Common myeloid progenitor, CD34-positive (primary cell): ENCODE measurements around the gene ALPP.

ENCODE experiments used
- CTCF ChIA-PET: fragments of 350-600 bp; sonication (Branson Sonifier 250); formaldehyde crosslinking; loops from one replicate; lab custom pipeline; 2021; ENCODE audit warnings: antibody characterized with exemption; lab: Charles Lee
- POLR2A ChIA-PET: fragments of 350-600 bp; sonication (Branson Sonifier 250); formaldehyde crosslinking; loops from one replicate; lab custom pipeline; 2021; ENCODE audit warnings: antibody characterized with exemption; lab: Charles Lee
- DNase-seq, 3 donors: peaks; one replicate each; pipeline versions ENCODE4 v3.0.0 to v3.0.0-alpha.2; 2013
- H3K27ac ChIP-seq, 2 experiments: 1 replicate in 1 of 2; 2 replicates in 1 of 2; pipeline ENCODE4 v1.7.0; 2013; ENCODE audit warnings: inconsistent platforms in 2 of 2, low read length in 2 of 2, mild to moderate bottlenecking in 2 of 2, low read depth in 1 of 2, moderate library complexity in 1 of 2; ENCODE audit not compliant: severe bottlenecking in 2 of 2, insufficient read depth in 1 of 2, poor library complexity in 1 of 2
- H3K27me3 ChIP-seq, 5 experiments: replicated peaks in 2 of 5; 1 replicate in 3 of 5; 2 replicates in 2 of 5; pipeline versions ENCODE4 v1.6.1 to v1.7.0; 2013; ENCODE audit warnings: low read length in 4 of 5, mild to moderate bottlenecking in 2 of 5, moderate library complexity in 2 of 5, inconsistent platforms in 1 of 5; ENCODE audit not compliant: insufficient read depth in 5 of 5, control insufficient read depth in 4 of 5
- H3K36me3 ChIP-seq, 4 experiments: 1 replicate in 2 of 4; 2 replicates in 2 of 4; pipeline versions ENCODE4 v1.6.1 to v1.7.0; 2013; ENCODE audit warnings: low read length in 3 of 4, control low read depth in 1 of 4, mild to moderate bottlenecking in 1 of 4; ENCODE audit not compliant: control insufficient read depth in 4 of 4, insufficient read depth in 4 of 4
- H3K4me1 ChIP-seq, 4 experiments: 1 replicate in 3 of 4; 2 replicates in 1 of 4; pipeline versions ENCODE4 v1.6.1 to v1.7.1; 2013; ENCODE audit warnings: low read length in 3 of 4, mild to moderate bottlenecking in 3 of 4, control low read depth in 1 of 4, inconsistent platforms in 1 of 4, moderate library complexity in 1 of 4; ENCODE audit not compliant: control insufficient read depth in 4 of 4, insufficient read depth in 4 of 4; ENCODE audit errors: control extremely low read depth in 1 of 4
- H3K4me3 ChIP-seq, 7 experiments: 1 replicate in 4 of 7; 2 replicates in 3 of 7; pipeline versions ENCODE4 v1.5.1 to v1.7.0; 2013; ENCODE audit warnings: mild to moderate bottlenecking in 7 of 7, low read length in 6 of 7, moderate library complexity in 6 of 7, inconsistent platforms in 2 of 7, low read depth in 2 of 7, control low read depth in 1 of 7; ENCODE audit not compliant: insufficient read depth in 4 of 7, control insufficient read depth in 1 of 7; ENCODE audit errors: extremely low read depth in 1 of 7
- H3K9me3 ChIP-seq, 5 experiments: 1 replicate in 4 of 5; 2 replicates in 1 of 5; pipeline versions ENCODE4 v1.6.1 to v1.7.1; 2013; ENCODE audit warnings: low read length in 4 of 5, mild to moderate bottlenecking in 2 of 5, inconsistent platforms in 1 of 5, low read depth in 1 of 5, moderate library complexity in 1 of 5; ENCODE audit not compliant: control insufficient read depth in 4 of 5, insufficient read depth in 2 of 5; ENCODE audit errors: control extremely low read depth in 1 of 5
- WGBS: methylation state at CpG from one replicate; pipeline ENCODE4 v1.1.5; 2013; ENCODE audit not compliant: insufficient coverage; 5-methylcytosine and 5-hydroxymethylcytosine counted together

The ALPP gene

DNA sequence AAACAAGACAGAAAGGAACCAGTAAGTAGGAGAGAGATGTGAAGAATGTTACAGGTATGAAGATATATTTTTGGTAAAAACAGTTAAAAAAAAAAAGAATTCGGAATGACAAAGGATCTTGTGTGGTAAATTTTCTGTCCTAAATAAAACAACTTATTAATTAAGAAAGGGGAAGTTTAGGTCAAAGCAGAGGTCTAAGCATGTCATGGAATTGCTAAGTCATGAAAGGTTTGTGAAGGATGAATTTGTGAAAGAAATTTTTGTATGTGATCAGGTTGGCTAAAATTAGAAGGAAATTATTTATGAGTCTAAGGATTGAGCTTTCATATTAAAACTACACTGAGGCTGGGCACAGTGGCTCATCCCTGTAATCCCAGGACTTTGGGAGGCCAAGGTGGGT is 17.0 kb downstream of the ALPP start:
- CTCF ChIA-PET, result no interaction called here

DNA sequence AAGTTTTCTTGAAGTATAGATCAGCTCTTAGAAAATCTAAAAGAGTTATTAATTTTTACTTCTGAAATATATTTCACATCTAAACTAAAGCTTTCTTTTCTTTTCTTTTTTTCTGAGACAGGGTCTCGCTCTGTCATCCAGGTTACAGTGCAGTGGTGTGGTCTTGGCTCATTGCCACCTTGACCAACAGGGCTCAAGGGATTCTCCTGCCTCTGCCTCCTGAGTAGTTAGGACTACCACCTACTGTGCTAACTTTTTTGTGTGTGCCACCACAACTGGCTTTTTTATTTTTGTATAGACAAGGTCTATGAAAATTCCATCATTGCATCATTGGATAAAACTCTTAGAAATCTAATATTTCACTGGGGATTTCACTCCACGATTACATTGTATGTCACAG is 18.1 kb downstream of the ALPP start:
- Histone ChIP-seq H3K36me3 (no peaks in the 10 kb centered on the region), H3K9me3 (no peaks in the 10 kb centered on the region), H3K4me3 (no peak overlapping the region), H3K27me3 (no peaks in the 10 kb centered on the region), H3K4me1 (peaks cover 0 to 23% (median 11%) of the 10 kb centered on the region in 4 experiments), H3K27ac (no peak overlapping the region)
- POLR2A ChIA-PET, result no interaction called here
- no peak for DNase-seq
- 100% methylated on average over 1 of the region's 2 CpGs for WGBS
- CTCF ChIA-PET, result interaction anchor here (0.6 to 1.5 kb wide), 2 partner anchors 43 to 336 kb away, joined by 3 to 5 read pairs; no protein-coding TSS in a partner anchor

More for the DNA sequence above, 17.0 kb downstream of the ALPP start:
- peak overlapping the region in 1 of 2 experiments; percentile 19 for H3K27ac ChIP-seq
- peaks cover 0 to 2% (median 0%) of the 10 kb centered on the region in 5 experiments for H3K27me3 ChIP-seq
- no peaks in the 10 kb centered on the region for H3K9me3 ChIP-seq
- POLR2A ChIA-PET, result no interaction called here
- H3K4me1 ChIP-seq, result peaks cover 0 to 34% (median 18%) of the 10 kb centered on the region in 4 experiments
- WGBS, result no CpG with 5 or more reads among the region's 1 CpG
- DNase-seq, result peak; percentile 40 to 84 (median 74)
- H3K36me3 ChIP-seq, result no peaks in the 10 kb centered on the region
- H3K4me3 ChIP-seq, result peak overlapping the region in 1 of 7 experiments; percentile 16

DNA sequence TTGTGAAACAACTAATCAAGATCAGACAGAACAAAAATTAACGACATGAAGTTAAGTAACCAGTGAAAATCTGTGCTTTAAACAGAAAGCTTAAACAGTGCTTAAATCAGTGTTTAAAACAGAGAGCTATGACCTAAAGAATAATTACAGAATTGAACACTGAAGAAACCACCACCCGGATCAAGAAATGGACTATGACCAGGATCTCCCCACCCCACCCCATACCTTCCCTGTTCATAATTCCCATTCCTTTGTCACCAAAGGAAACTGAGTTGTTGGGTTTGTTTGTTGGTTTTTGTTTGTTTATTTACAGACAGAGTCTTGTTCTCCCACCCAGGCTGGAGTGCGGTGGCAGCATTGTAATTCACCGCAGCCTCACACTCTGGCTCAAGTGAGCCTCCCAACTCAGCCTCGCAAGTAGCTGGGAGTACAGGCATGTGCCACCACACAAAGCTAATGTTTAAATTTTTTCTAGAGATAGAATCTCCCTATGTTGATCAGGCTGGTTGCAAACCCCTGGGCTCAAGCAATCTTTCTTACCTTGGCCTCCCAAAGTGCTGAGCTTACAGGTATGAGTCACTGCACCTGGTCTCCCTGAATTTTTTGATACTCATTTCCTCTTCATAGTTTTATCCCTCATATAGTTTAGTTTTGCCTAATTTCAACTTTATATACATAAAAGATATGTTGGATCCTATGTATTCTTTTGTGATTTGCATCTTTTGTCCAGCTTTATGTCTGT is 19.9 kb downstream of the ALPP start:
- Histone ChIP-seq H3K4me3 (no peak overlapping the region), H3K9me3 (no peaks in the 10 kb centered on the region), H3K27me3 (no peaks in the 10 kb centered on the region), H3K27ac (no peak overlapping the region), H3K4me1 (peaks cover 0 to 13% (median 8%) of the 10 kb centered on the region in 4 experiments), H3K36me3 (no peaks in the 10 kb centered on the region)
- DNase-seq, result no peak
- ChIA-PET POLR2A (interaction anchor here (0.6 kb wide), 1 partner anchor 22 kb away, joined by 3 read pairs; no protein-coding TSS in a partner anchor), CTCF (interaction anchor here (0.7 to 2.2 kb wide), 3 partner anchors 15 to 33 kb away, joined by 3 to 6 read pairs (median 4); no protein-coding TSS in a partner anchor)
- 88% methylated on average over 4 of the region's 5 CpGs for WGBS

DNA sequence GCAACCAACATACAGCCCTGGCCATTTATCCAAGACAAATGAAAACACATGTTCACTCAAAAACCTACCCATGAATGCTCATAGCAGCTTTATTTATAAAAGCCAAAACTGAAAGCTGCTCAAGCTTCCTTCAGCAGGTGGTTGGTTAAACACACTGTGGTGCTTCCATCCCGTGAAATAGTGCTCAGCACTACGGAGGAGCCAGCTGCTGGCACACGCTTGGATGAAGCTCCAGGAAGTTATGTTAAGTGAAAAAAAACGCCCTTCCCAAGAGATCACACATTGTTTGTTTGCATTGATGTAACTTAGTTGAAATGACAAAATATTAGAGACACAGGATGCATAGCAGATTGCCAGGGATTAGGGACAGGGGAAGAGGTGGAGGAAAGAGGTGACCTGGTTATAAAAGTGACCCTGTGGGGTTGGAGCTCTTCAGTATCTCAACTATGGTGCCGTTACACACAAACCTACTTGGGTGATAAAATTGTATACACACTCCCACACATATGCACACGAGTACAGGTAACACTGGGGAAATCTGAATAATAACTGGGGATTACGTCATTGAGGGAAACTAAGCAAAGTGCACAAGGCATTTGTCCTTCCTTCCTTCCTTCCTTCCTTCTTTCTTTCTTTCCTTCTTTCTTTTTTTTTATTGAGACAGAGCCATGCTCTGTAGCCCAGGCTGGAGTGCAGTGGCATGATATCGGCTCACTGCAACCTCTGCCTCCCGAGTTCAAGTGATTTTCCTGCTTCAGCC is 21.9 kb downstream of the ALPP start:
- DNase-seq, result peak in 1 of 3 donors; percentile 15
- H3K27ac ChIP-seq, result no peak overlapping the region
- WGBS, result 69% methylated on average over 6 of the region's 9 CpGs
- H3K4me1 ChIP-seq, result peaks cover 0 to 10% (median 6%) of the 10 kb centered on the region in 4 experiments
- ChIA-PET POLR2A (no interaction called here), CTCF (interaction anchor here (0.8 to 1.7 kb wide), 3 partner anchors 9 to 18 kb away, joined by 3 to 5 read pairs (median 4); no protein-coding TSS in a partner anchor)
- H3K36me3 ChIP-seq, result no peaks in the 10 kb centered on the region
- H3K4me3 ChIP-seq, result no peak overlapping the region
- H3K9me3 ChIP-seq, result no peaks in the 10 kb centered on the region
- H3K27me3 ChIP-seq, result no peaks in the 10 kb centered on the region

DNA sequence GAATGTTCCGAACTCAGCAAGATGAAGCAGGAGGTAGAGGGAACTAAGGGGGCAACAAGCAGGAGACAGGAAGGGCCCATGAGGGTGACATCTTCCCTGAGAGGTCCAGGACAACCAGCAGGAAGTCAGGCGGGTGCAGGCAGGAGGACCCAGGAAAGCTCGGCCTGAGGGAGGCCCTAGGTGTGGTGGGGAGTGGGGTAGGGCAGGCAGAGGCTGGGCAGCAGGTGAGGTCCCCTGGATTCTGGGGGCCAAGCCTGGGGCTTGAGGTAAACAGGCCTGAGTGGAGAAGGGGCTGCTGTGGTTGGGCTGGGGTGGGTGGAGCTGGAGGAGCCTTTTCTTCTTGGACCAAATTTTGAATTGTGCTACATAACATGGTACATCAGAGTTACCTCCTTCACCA is 24.0 kb downstream of the ALPP start:
- H3K4me3 ChIP-seq, result no peak overlapping the region
- no peaks in the 10 kb centered on the region for H3K27me3 ChIP-seq
- H3K36me3 ChIP-seq, result no peaks in the 10 kb centered on the region
- 100% methylated on average over 1 of the region's 3 CpGs for WGBS
- H3K9me3 ChIP-seq, result no peaks in the 10 kb centered on the region
- no peaks in the 10 kb centered on the region for H3K4me1 ChIP-seq
- H3K27ac ChIP-seq, result no peak overlapping the region
- CTCF ChIA-PET, result interaction anchor here (1.0 kb wide), 1 partner anchor 688 kb away, joined by 3 read pairs; no protein-coding TSS in a partner anchor
- no peak for DNase-seq
- POLR2A ChIA-PET, result no interaction called here

DNA sequence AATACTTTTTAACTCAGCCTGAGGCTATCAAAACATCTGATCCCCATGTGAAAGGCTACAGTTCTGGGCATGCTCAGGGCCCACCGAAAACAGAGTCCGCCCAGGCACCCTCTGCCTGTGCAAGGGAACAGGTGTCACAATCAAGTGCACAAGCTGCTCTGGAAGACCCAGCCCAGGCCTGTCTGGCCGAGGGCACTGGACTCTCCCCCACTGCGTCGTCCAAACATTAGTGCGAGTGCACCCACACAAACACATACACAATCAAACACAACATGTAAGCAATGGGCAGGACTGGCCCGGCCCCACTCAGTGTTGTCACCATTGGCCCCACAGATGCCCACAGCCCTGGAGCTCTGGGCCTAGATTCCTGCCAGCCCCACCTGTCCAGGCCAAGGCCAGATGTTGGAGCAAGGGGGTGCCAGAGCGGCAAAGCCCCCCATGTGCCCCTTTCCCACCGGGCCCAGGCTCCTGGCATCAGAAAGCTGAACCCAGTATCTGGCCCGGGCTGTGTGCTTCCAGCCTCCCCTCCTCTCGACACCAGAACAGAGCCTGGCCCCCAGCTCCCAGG is 27.5 kb downstream of the ALPP start:
- no peaks in the 10 kb centered on the region for H3K9me3 ChIP-seq
- 97% methylated on average over 3 of the region's 11 CpGs for WGBS
- H3K27ac ChIP-seq, result no peak overlapping the region
- POLR2A ChIA-PET, result no interaction called here
- DNase-seq, result no peak
- no peaks in the 10 kb centered on the region for H3K27me3 ChIP-seq
- CTCF ChIA-PET, result interaction anchor here (1.2 to 1.3 kb wide), 2 partner anchors 21 to 39 kb away, joined by 3 read pairs; no protein-coding TSS in a partner anchor
- H3K4me3 ChIP-seq, result no peak overlapping the region
- no peaks in the 10 kb centered on the region for H3K4me1 ChIP-seq
- no peaks in the 10 kb centered on the region for H3K36me3 ChIP-seq
